K562 (cell line): Measurements from ENCODE around the gene CMBL. TPM values are rescaled to one million over a fixed set of nuclear protein-coding genes. Genes with fewer than 3 reads are reported as not detected.
A peak's percentile ranks its signal among the peaks of the same experiment; 100 is the strongest.

Experiments used
- BRCA1 ChIP-seq, 2 experiments: fragments of 450-650 bp in 1 of 2; sonication (generic) in 1 of 2; formaldehyde crosslinking in 1 of 2; IDR thresholded peaks; 2 replicates each; pipeline versions ENCODE4 v1.5.0 to v1.6.1; 2017 to 2020; ENCODE audit warnings: mild to moderate bottlenecking in 1 of 2, missing genetic modification reagents in 1 of 2
- CBFA2T3 ChIP-seq: fragments of 450-650 bp; IDR thresholded peaks from 2 replicates; pipeline ENCODE4 v1.6.1; 2017
- FOXA3 ChIP-seq, 2 experiments: fragments of 450-650 bp in 1 of 2; sonication (generic) in 1 of 2; formaldehyde crosslinking; IDR thresholded peaks in 1 of 2; conservative IDR thresholded peaks in 1 of 2; 2 replicates each; pipeline versions ENCODE4 v1.4.0 to v1.8.0; 2020 to 2022; ENCODE audit warnings: mild to moderate bottlenecking in 2 of 2, missing genetic modification reagents in 1 of 2
- KLF16 ChIP-seq: IDR thresholded peaks from 2 replicates; pipeline ENCODE4 v1.6.1; 2016; ENCODE audit warnings: antibody characterized with exemption
- RBFOX2 ChIP-seq: fragments of 200-400 bp; formaldehyde crosslinking; IDR thresholded peaks from 2 replicates; pipeline ENCODE4 v1.6.1; 2017; ENCODE audit warnings: low read depth, mild to moderate bottlenecking, low read length, moderate library complexity
- RBM14 ChIP-seq: fragments of 200-400 bp; formaldehyde crosslinking; IDR thresholded peaks from 2 replicates; pipeline ENCODE4 v1.6.1; 2018; ENCODE audit warnings: low read depth, mild to moderate bottlenecking, low read length, moderate library complexity, borderline replicate concordance; ENCODE audit not compliant: insufficient read depth
- SMARCE1 ChIP-seq: fragments of 450-650 bp; IDR thresholded peaks from 2 replicates; pipeline ENCODE4 v1.7.1; 2016; ENCODE audit warnings: mild to moderate bottlenecking
- ZNF398 ChIP-seq: fragments of 250-450 bp; sonication (Bioruptor Pico); IDR thresholded peaks from 2 replicates; pipeline ENCODE4 v1.8.0; 2021; ENCODE audit warnings: moderate library complexity, mild to moderate bottlenecking, inconsistent platforms
- ZZZ3 ChIP-seq: fragments of 450-650 bp; IDR thresholded peaks from 2 replicates; pipeline ENCODE4 v1.6.1; 2016; ENCODE audit warnings: antibody characterized with exemption, mild to moderate bottlenecking, moderate library complexity
- polyA plus RNA-seq, 8 experiments: library from polyadenylated mRNA; depleted of rRNA in 4 of 8; stranded (reverse) in 5 of 8; unstranded in 3 of 8; fragments of >200 nt; fragmentation: Nextera tagmentation in 2 of 8; fragmentation: Illumina TruSeq in 1 of 8; extraction: Ambion mirVana in 2 of 8; extraction: Trizol in 1 of 8; gene quantifications; 2 replicates each; pipeline versions ENCODE4 v1.2.1 to v1.2.3, GENCODE V29; 2011 to 2014; ENCODE audit warnings: inconsistent platforms in 1 of 8, missing spikeins in 1 of 8
- total RNA-seq, 7 experiments: library from RNA; depleted of rRNA in 6 of 7; stranded (reverse); fragments of >200 nt in 6 of 7; fragmentation: Illumina TruSeq in 2 of 7; extraction: Trizol in 2 of 7; gene quantifications; 2 replicates each; pipeline versions ENCODE4 v1.2.1 to v1.2.3, GENCODE V29; 2011 to 2021; ENCODE audit warnings: low replicate concordance in 1 of 7
- TF ChIP-seq, protein P1 (sequence below), 2 experiments: IDR thresholded peaks; 2 replicates each; pipeline ENCODE4 v1.6.1; 2011; ENCODE audit warnings: borderline replicate concordance in 1 of 2, control low read depth in 1 of 2, low read depth in 1 of 2, low read length in 1 of 2, mild to moderate bottlenecking in 1 of 2, mixed read lengths in 1 of 2, moderate library complexity in 1 of 2; ENCODE audit not compliant: insufficient read depth in 1 of 2, insufficient read length in 1 of 2, poor library complexity in 1 of 2, severe bottlenecking in 1 of 2; ENCODE audit errors: extremely low read depth in 1 of 2
- TF ChIP-seq, protein P2 (sequence below): sonication (generic); formaldehyde crosslinking; IDR thresholded peaks from 2 replicates; pipeline ENCODE4 v1.8.0; 2023; ENCODE audit warnings: missing genetic modification reagents, mild to moderate bottlenecking, borderline replicate concordance
- TF ChIP-seq, protein P3 (sequence below): fragments of 450-650 bp; formaldehyde crosslinking; IDR thresholded peaks from 2 replicates; pipeline ENCODE4 v1.4.0; 2020; ENCODE audit warnings: mild to moderate bottlenecking

CMBL gene
- total and polyA plus RNA-seq, 9 of the 15 experiments (the other 6 are each of a cell fraction or from before 2014, with no cell fraction given) = 22.6 to 192 (median 71.1) TPM

DNA sequence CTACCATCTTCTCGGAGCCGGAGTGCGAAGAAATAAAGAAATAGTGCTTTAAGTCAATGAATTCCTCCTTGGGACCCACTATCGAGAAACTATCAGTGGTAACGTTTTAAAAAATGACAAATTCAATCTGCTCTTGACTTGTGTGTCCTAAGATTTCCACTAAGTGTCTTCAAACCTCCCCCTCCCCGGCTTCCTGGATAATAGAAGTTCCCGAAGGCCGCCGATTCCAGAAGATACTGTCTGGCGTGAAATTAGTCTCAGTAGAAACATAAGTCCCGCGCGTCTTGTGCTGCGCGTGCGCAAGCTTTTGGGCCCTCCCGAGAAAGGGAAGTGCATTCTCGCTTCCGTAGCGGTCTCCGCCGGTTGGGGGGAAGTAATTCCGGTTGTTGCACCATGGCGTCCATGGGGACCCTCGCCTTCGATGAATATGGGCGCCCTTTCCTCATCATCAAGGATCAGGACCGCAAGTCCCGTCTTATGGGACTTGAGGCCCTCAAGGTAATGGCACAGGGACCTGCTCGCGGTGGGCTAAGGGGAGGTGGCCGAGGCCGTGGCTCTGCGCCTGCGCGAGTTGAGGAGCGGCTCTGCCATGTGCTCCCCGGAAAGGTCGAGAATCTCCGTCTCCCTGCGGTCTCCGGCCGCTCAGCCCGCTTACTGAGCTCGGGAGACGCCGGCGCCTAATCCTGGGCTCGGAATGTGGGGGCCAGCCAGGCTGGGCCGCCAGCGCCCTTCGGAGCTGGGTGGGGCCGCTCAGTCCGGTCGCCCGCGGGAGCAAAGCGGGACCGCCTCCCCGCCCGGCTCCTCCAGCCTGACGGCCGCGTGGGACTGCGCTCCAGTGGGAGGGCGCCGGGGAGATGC lies 57.5 kb downstream of the CMBL start, which contains the start of gene CCT5 (continued):
- TF ChIP-seq, protein P1, sequence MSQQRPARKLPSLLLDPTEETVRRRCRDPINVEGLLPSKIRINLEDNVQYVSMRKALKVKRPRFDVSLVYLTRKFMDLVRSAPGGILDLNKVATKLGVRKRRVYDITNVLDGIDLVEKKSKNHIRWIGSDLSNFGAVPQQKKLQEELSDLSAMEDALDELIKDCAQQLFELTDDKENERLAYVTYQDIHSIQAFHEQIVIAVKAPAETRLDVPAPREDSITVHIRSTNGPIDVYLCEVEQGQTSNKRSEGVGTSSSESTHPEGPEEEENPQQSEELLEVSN (IDR thresholded peaks at IDR 0.05; ENCODE audit: borderline replicate concordance in 1 of 2, extremely low read depth in 1 of 2, insufficient read depth in 1 of 2, insufficient read length in 1 of 2, low read depth in 1 of 2, low read length in 1 of 2, poor library complexity in 1 of 2, severe bottlenecking in 1 of 2) = peak; percentile 29 to 58
- no peak for TF ChIP-seq CBFA2T3
- TF ChIP-seq BRCA1 (IDR thresholded peaks at IDR 0.05) = no peak
- no peak for TF ChIP-seq BRCA1 (CRISPR knock-in tag; IDR thresholded peaks at IDR 0.05)
- no peak for TF ChIP-seq KLF16
- TF ChIP-seq, protein P2, sequence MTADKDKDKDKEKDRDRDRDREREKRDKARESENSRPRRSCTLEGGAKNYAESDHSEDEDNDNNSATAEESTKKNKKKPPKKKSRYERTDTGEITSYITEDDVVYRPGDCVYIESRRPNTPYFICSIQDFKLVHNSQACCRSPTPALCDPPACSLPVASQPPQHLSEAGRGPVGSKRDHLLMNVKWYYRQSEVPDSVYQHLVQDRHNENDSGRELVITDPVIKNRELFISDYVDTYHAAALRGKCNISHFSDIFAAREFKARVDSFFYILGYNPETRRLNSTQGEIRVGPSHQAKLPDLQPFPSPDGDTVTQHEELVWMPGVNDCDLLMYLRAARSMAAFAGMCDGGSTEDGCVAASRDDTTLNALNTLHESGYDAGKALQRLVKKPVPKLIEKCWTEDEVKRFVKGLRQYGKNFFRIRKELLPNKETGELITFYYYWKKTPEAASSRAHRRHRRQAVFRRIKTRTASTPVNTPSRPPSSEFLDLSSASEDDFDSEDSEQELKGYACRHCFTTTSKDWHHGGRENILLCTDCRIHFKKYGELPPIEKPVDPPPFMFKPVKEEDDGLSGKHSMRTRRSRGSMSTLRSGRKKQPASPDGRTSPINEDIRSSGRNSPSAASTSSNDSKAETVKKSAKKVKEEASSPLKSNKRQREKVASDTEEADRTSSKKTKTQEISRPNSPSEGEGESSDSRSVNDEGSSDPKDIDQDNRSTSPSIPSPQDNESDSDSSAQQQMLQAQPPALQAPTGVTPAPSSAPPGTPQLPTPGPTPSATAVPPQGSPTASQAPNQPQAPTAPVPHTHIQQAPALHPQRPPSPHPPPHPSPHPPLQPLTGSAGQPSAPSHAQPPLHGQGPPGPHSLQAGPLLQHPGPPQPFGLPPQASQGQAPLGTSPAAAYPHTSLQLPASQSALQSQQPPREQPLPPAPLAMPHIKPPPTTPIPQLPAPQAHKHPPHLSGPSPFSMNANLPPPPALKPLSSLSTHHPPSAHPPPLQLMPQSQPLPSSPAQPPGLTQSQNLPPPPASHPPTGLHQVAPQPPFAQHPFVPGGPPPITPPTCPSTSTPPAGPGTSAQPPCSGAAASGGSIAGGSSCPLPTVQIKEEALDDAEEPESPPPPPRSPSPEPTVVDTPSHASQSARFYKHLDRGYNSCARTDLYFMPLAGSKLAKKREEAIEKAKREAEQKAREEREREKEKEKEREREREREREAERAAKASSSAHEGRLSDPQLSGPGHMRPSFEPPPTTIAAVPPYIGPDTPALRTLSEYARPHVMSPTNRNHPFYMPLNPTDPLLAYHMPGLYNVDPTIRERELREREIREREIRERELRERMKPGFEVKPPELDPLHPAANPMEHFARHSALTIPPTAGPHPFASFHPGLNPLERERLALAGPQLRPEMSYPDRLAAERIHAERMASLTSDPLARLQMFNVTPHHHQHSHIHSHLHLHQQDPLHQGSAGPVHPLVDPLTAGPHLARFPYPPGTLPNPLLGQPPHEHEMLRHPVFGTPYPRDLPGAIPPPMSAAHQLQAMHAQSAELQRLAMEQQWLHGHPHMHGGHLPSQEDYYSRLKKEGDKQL (CRISPR knock-in tag) = no peak
- TF ChIP-seq SMARCE1 = no peak
- peak; percentile 96 for TF ChIP-seq RBFOX2
- peak in 1 of 2 experiments; percentile 87; a peak in 2 of 4 replicates for TF ChIP-seq FOXA3 (CRISPR knock-in tag; conservative IDR thresholded peaks at IDR 0.05 in 1 of 2, IDR thresholded peaks at IDR 0.05 in 1 of 2)
- no peak for TF ChIP-seq ZNF398 (CRISPR knock-in tag)
- peak; percentile 91; the same call in 1 of the 2 replicates for TF ChIP-seq RBM14
- TF ChIP-seq ZZZ3 = no peak
- TF ChIP-seq, protein P3, sequence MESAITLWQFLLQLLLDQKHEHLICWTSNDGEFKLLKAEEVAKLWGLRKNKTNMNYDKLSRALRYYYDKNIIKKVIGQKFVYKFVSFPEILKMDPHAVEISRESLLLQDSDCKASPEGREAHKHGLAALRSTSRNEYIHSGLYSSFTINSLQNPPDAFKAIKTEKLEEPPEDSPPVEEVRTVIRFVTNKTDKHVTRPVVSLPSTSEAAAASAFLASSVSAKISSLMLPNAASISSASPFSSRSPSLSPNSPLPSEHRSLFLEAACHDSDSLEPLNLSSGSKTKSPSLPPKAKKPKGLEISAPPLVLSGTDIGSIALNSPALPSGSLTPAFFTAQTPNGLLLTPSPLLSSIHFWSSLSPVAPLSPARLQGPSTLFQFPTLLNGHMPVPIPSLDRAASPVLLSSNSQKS = no peak
